Astrocyte of the spinal cord (primary cell): ENCODE measurements around the gene APOH.
"Not testable (repeated sequence)": the region's sequence is repeated elsewhere in the genome, so short reads cannot be mapped to it uniquely, and the experiment has no call there.

ENCODE experiments used
- DNase-seq: peaks from one replicate; pipeline ENCODE4 v3.0.0; 2011; ENCODE audit warnings: low read depth, low spot score
- H3K4me3 ChIP-seq: 2 replicates; pipeline ENCODE4 v1.5.1; 2011; ENCODE audit warnings: low read depth, mild to moderate bottlenecking, low read length, moderate library complexity
- CTCF ChIP-seq: IDR thresholded peaks from 2 replicates; pipeline ENCODE4 v1.5.1; 2012; ENCODE audit warnings: low read depth, mild to moderate bottlenecking, low read length, inconsistent platforms
- in situ Hi-C: cut with HindIII; loops from 2 replicates; pipeline ENCODE4 v1.10.0; 2017; ENCODE audit warnings: low sequenced_read_pairs

The APOH gene

GRCh38 chr17:66260275-66260674, 31.1 kb upstream of the APOH start:
- no peak for TF ChIP-seq CTCF
- no peak overlapping the region for H3K4me3 ChIP-seq
- DNase-seq, result no peak
- in situ Hi-C loops, result no loop called here

GRCh38 chr17:66255527-66255971, 26.3 kb upstream of the APOH start:
- H3K4me3 ChIP-seq, result no peak overlapping the region
- in situ Hi-C loops, result no loop called here
- TF ChIP-seq CTCF, result no peak
- DNase-seq, result no peak

- DNase-seq, result peak; percentile 82
- in situ Hi-C loops, result no loop called here
- no peak overlapping the region for H3K4me3 ChIP-seq
- TF ChIP-seq CTCF, result peak; percentile 71
Measured at GRCh38 chr17:66255112-66255511, 25.9 kb upstream of the APOH start.

GRCh38 chr17:66253458-66253857, 24.2 kb upstream of the APOH start:
- H3K4me3 ChIP-seq, in situ Hi-C loops, DNase-seq: not testable (repeated sequence)

- in situ Hi-C loops, result no loop called here
- DNase-seq, result no peak
- TF ChIP-seq CTCF, result no peak
- H3K4me3 ChIP-seq, result no peak overlapping the region
Measured at GRCh38 chr17:66250686-66251085, 21.5 kb upstream of the APOH start.

GRCh38 chr17:66248285-66248684, 19.1 kb upstream of the APOH start:
- TF ChIP-seq CTCF, result no peak
- H3K4me3 ChIP-seq, result no peak overlapping the region
- DNase-seq, result no peak
- in situ Hi-C loops, result no loop called here

- no peak overlapping the region for H3K4me3 ChIP-seq
- DNase-seq, result no peak
- no peak for TF ChIP-seq CTCF
- in situ Hi-C loops, result no loop called here
Measured at GRCh38 chr17:66241839-66242238, 12.6 kb upstream of the APOH start.
